GM23338 (cell line): Measurements from ENCODE around the gene PLPPR5. TPM values are rescaled to one million over a fixed set of nuclear protein-coding genes. Genes with fewer than 3 reads are reported as not detected.

Experiments used
- ATAC-seq: fragments of 200-7000 bp; cut with Tn5 transposase; 3 replicates; pipeline ENCODE4 v1.9.1; 2020
- DNase-seq: peaks from one replicate; pipeline ENCODE4 v3.0.0-alpha.2; 2015; ENCODE audit warnings: low spot score
- H2AFZ ChIP-seq: fragments of 200-600 bp; sonication (generic); 2 replicates; pipeline ENCODE4 v1.8.0; 2016; ENCODE audit warnings: antibody characterized with exemption, mild to moderate bottlenecking, moderate library complexity
- H3F3A ChIP-seq: fragments of 200-600 bp; sonication (generic); replicated peaks from 2 replicates; pipeline ENCODE4 v1.8.0; 2017; ENCODE audit warnings: antibody characterized with exemption, mixed run types, low read depth
- H3K27ac ChIP-seq: fragments of 200-600 bp; sonication (generic); 2 replicates; pipeline ENCODE4 v1.6.1; 2016; ENCODE audit warnings: low read depth
- H3K27me3 ChIP-seq: fragments of 200-600 bp; sonication (generic); 2 replicates; pipeline ENCODE4 v1.8.0; 2016; ENCODE audit warnings: mild to moderate bottlenecking, mixed run types, moderate library complexity; ENCODE audit not compliant: insufficient read depth
- H3K36me3 ChIP-seq: fragments of 200-600 bp; sonication (generic); 2 replicates; pipeline ENCODE4 v1.8.0; 2016; ENCODE audit warnings: mild to moderate bottlenecking; ENCODE audit not compliant: insufficient read depth
- H3K4me1 ChIP-seq: fragments of 200-600 bp; sonication (generic); 2 replicates; pipeline ENCODE4 v1.8.0; 2016; ENCODE audit warnings: mild to moderate bottlenecking, moderate library complexity; ENCODE audit not compliant: insufficient read depth
- H3K4me2 ChIP-seq: fragments of 200-600 bp; sonication (generic); 2 replicates; pipeline ENCODE4 v1.7.1; 2017; ENCODE audit warnings: mixed run types
- H3K4me3 ChIP-seq: fragments of 200-600 bp; sonication (generic); 2 replicates; pipeline ENCODE4 v1.6.1; 2016; ENCODE audit warnings: mixed run types
- H3K79me2 ChIP-seq: fragments of 200-600 bp; sonication (generic); replicated peaks from 2 replicates; pipeline ENCODE4 v1.8.0; 2017; ENCODE audit warnings: mild to moderate bottlenecking; ENCODE audit not compliant: insufficient read depth
- H3K9me2 ChIP-seq: fragments of 200-600 bp; sonication (generic); 2 replicates; pipeline ENCODE4 v1.8.0; 2017; ENCODE audit not compliant: insufficient read depth
- H4K20me1 ChIP-seq: fragments of 200-600 bp; sonication (generic); replicated peaks from 2 replicates; pipeline ENCODE4 v1.8.0; 2017; ENCODE audit warnings: mild to moderate bottlenecking; ENCODE audit not compliant: insufficient read depth
- H3K27ac Mint-ChIP-seq: 2 replicates; pipeline ENCODE4 v1.8.0; 2020; ENCODE audit warnings: inconsistent platforms, mild to moderate bottlenecking, moderate library complexity, mixed read lengths
- H3K27me3 Mint-ChIP-seq: 3 replicates; pipeline ENCODE4 v1.8.0; 2022; ENCODE audit warnings: low read depth, mild to moderate bottlenecking, moderate library complexity, mixed read lengths, inconsistent platforms; ENCODE audit not compliant: insufficient read depth, poor library complexity
- H3K36me3 Mint-ChIP-seq: 3 replicates; pipeline ENCODE4 v1.8.0; 2021; ENCODE audit warnings: low read depth, mild to moderate bottlenecking, inconsistent platforms, moderate library complexity, mixed read lengths
- H3K4me1 Mint-ChIP-seq: 3 replicates; pipeline ENCODE4 v1.8.0; 2020; ENCODE audit warnings: mild to moderate bottlenecking, inconsistent platforms, mixed read lengths
- H3K4me3 Mint-ChIP-seq: 3 replicates; pipeline ENCODE4 v1.8.0; 2021; ENCODE audit warnings: moderate library complexity, mild to moderate bottlenecking, inconsistent platforms, mixed read lengths
- H3K9me3 Mint-ChIP-seq: 3 replicates; pipeline ENCODE4 v1.8.0; 2020; ENCODE audit warnings: moderate library complexity, mild to moderate bottlenecking, inconsistent platforms, mixed read lengths
- CREB1 ChIP-seq: fragments of 250-450 bp; sonication (Bioruptor Pico); IDR thresholded peaks from 2 replicates; pipeline ENCODE4 v1.5.0; 2020; ENCODE audit warnings: low read depth, mild to moderate bottlenecking, moderate library complexity
- EZH2 ChIP-seq: fragments of 200-600 bp; sonication (generic); IDR thresholded peaks from one replicate; pipeline ENCODE4 v1.8.0; 2017; ENCODE audit warnings: antibody characterized with exemption, mild to moderate bottlenecking, low read depth; ENCODE audit not compliant: unreplicated experiment
- EZH2phosphoT487 ChIP-seq: fragments of 200-600 bp; sonication (generic); IDR thresholded peaks from one replicate; pipeline ENCODE4 v1.8.1; 2018; ENCODE audit warnings: antibody characterized with exemption; ENCODE audit not compliant: unreplicated experiment
- NANOG ChIP-seq: IDR thresholded peaks from 2 replicates; pipeline ENCODE4 v1.6.1; 2016; ENCODE audit warnings: antibody characterized with exemption, borderline replicate concordance
- POLR2AphosphoS5 ChIP-seq: IDR thresholded peaks from 2 replicates; pipeline ENCODE4 v1.6.1; 2016; ENCODE audit warnings: antibody characterized with exemption, low read depth
- STAT1 ChIP-seq: IDR thresholded peaks from one replicate; pipeline ENCODE4 v1.6.1; 2016; ENCODE audit warnings: antibody characterized with exemption; ENCODE audit not compliant: unreplicated experiment
- ZNF114 ChIP-seq: fragments of 250-450 bp; sonication (Bioruptor Pico); IDR thresholded peaks from 2 replicates; pipeline ENCODE4 v1.5.0; 2020; ENCODE audit warnings: mild to moderate bottlenecking, moderate library complexity
- ZNF331 ChIP-seq: fragments of 250-450 bp; sonication (Bioruptor Pico); IDR thresholded peaks from 2 replicates; pipeline ENCODE4 v1.5.0; 2020; ENCODE audit warnings: low read depth, mild to moderate bottlenecking, moderate library complexity
- polyA plus RNA-seq: library from polyadenylated mRNA; unstranded; fragments of >200 nt; fragmentation: Nextera tagmentation; extraction: Ambion mirVana; gene quantifications from 2 replicates; pipeline ENCODE4 v1.2.1, GENCODE V29; 2016
- total RNA-seq: library from RNA; depleted of rRNA; stranded (reverse); fragments of >200 nt; shearing (Covaris generic); gene quantifications from 2 replicates; pipeline ENCODE4 v1.2.3, GENCODE V29; 2014
- TF ChIP-seq, protein P1 (sequence below): IDR thresholded peaks from one replicate; pipeline ENCODE4 v1.6.1; 2018; ENCODE audit warnings: antibody characterized with exemption; ENCODE audit not compliant: unreplicated experiment
- TF ChIP-seq, protein P2 (sequence below): IDR thresholded peaks from 2 replicates; pipeline ENCODE4 v1.6.1; 2016; ENCODE audit warnings: antibody characterized with exemption
- TF ChIP-seq, protein P3 (sequence below): fragments of 250-450 bp; sonication (Bioruptor Pico); IDR thresholded peaks from 2 replicates; pipeline ENCODE4 v1.5.0; 2020; ENCODE audit warnings: mild to moderate bottlenecking, moderate library complexity

The PLPPR5 gene
- total and polyA plus RNA-seq, 2 experiments from 2014 or later = 3.2 to 4.2 TPM

DNA sequence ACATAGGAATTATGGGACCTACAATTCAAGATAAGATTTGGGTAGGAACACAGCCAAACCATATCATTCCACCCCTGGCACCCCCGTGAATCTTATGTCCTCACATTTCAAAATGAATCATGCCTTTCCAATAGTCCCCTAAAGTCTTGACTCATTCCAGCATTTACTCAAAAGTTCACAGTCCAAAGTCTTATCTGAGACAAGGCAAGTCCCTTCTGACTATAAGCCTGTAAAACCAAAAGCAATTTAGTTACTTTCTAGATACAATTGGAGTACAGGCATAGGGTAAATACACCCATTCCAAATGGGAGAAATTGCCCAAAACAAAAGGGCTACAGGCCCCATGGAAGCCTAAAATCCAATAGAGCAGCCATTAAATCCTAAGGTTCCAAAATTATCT lies 138.9 kb downstream of the PLPPR5 start:
- no peaks in the 10 kb centered on the region for H3K36me3 ChIP-seq
- Mint-ChIP-seq H3K36me3 (peaks cover 17% of the 10 kb centered on the region), H3K9me3 (peaks cover 26% of the 10 kb centered on the region), H3K4me1 (no peaks in the 10 kb centered on the region), H3K4me3 (no peak overlapping the region), H3K27ac (no peak overlapping the region), H3K27me3 (no peaks in the 10 kb centered on the region)
- no peaks in the 10 kb centered on the region for H3F3A ChIP-seq
- no peaks in the 10 kb centered on the region for H3K4me1 ChIP-seq
- no peak overlapping the region for H3K27ac ChIP-seq
- H2AFZ ChIP-seq = no peak overlapping the region
- TF ChIP-seq, protein P1, sequence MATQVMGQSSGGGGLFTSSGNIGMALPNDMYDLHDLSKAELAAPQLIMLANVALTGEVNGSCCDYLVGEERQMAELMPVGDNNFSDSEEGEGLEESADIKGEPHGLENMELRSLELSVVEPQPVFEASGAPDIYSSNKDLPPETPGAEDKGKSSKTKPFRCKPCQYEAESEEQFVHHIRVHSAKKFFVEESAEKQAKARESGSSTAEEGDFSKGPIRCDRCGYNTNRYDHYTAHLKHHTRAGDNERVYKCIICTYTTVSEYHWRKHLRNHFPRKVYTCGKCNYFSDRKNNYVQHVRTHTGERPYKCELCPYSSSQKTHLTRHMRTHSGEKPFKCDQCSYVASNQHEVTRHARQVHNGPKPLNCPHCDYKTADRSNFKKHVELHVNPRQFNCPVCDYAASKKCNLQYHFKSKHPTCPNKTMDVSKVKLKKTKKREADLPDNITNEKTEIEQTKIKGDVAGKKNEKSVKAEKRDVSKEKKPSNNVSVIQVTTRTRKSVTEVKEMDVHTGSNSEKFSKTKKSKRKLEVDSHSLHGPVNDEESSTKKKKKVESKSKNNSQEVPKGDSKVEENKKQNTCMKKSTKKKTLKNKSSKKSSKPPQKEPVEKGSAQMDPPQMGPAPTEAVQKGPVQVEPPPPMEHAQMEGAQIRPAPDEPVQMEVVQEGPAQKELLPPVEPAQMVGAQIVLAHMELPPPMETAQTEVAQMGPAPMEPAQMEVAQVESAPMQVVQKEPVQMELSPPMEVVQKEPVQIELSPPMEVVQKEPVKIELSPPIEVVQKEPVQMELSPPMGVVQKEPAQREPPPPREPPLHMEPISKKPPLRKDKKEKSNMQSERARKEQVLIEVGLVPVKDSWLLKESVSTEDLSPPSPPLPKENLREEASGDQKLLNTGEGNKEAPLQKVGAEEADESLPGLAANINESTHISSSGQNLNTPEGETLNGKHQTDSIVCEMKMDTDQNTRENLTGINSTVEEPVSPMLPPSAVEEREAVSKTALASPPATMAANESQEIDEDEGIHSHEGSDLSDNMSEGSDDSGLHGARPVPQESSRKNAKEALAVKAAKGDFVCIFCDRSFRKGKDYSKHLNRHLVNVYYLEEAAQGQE = no peak
- no peak for TF ChIP-seq EZH2phosphoT487
- TF ChIP-seq ZNF331 = no peak
- TF ChIP-seq POLR2AphosphoS5 = no peak
- no peak for TF ChIP-seq CREB1 (CRISPR knock-in tag)
- TF ChIP-seq NANOG = no peak
- no peak for TF ChIP-seq EZH2
- TF ChIP-seq, protein P2, sequence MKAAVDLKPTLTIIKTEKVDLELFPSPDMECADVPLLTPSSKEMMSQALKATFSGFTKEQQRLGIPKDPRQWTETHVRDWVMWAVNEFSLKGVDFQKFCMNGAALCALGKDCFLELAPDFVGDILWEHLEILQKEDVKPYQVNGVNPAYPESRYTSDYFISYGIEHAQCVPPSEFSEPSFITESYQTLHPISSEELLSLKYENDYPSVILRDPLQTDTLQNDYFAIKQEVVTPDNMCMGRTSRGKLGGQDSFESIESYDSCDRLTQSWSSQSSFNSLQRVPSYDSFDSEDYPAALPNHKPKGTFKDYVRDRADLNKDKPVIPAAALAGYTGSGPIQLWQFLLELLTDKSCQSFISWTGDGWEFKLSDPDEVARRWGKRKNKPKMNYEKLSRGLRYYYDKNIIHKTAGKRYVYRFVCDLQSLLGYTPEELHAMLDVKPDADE = no peak
- no peak for TF ChIP-seq ZNF114
- no peaks in the 10 kb centered on the region for H3K27me3 ChIP-seq
- H3K4me2 ChIP-seq = no peak overlapping the region
- no peak for ATAC-seq
- H3K4me3 ChIP-seq = no peak overlapping the region
- H3K79me2 ChIP-seq = no peaks in the 10 kb centered on the region
- DNase-seq = no peak
- H4K20me1 ChIP-seq = no peaks in the 10 kb centered on the region
- H3K9me2 ChIP-seq = peaks cover 4% of the 10 kb centered on the region; the same call in 1 of the 2 replicates

DNA sequence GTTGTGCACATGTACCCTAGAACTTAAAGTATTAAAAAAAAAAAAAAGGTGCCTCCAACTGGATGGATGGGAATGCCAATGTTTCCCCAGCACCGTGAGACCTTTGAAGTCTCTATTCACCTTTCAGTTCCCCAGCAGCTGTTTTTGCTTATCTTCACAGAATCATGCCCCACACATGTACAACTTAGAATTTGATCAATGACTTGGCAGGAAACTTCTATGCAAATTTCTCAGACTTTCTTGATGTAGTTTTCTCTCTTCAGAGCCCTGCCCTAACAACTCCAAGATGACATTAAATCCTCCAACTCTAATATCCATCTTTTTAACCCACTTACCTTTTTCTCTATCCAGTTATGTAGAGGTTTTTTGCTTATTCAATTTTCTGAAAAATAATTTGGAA lies 144.3 kb downstream of the PLPPR5 start:
- no peaks in the 10 kb centered on the region for H3K4me1 Mint-ChIP-seq
- TF ChIP-seq ZNF114 (no peak), POLR2AphosphoS5 (no peak), ZNF331 (no peak), STAT1 (no peak)
- TF ChIP-seq, protein P3, sequence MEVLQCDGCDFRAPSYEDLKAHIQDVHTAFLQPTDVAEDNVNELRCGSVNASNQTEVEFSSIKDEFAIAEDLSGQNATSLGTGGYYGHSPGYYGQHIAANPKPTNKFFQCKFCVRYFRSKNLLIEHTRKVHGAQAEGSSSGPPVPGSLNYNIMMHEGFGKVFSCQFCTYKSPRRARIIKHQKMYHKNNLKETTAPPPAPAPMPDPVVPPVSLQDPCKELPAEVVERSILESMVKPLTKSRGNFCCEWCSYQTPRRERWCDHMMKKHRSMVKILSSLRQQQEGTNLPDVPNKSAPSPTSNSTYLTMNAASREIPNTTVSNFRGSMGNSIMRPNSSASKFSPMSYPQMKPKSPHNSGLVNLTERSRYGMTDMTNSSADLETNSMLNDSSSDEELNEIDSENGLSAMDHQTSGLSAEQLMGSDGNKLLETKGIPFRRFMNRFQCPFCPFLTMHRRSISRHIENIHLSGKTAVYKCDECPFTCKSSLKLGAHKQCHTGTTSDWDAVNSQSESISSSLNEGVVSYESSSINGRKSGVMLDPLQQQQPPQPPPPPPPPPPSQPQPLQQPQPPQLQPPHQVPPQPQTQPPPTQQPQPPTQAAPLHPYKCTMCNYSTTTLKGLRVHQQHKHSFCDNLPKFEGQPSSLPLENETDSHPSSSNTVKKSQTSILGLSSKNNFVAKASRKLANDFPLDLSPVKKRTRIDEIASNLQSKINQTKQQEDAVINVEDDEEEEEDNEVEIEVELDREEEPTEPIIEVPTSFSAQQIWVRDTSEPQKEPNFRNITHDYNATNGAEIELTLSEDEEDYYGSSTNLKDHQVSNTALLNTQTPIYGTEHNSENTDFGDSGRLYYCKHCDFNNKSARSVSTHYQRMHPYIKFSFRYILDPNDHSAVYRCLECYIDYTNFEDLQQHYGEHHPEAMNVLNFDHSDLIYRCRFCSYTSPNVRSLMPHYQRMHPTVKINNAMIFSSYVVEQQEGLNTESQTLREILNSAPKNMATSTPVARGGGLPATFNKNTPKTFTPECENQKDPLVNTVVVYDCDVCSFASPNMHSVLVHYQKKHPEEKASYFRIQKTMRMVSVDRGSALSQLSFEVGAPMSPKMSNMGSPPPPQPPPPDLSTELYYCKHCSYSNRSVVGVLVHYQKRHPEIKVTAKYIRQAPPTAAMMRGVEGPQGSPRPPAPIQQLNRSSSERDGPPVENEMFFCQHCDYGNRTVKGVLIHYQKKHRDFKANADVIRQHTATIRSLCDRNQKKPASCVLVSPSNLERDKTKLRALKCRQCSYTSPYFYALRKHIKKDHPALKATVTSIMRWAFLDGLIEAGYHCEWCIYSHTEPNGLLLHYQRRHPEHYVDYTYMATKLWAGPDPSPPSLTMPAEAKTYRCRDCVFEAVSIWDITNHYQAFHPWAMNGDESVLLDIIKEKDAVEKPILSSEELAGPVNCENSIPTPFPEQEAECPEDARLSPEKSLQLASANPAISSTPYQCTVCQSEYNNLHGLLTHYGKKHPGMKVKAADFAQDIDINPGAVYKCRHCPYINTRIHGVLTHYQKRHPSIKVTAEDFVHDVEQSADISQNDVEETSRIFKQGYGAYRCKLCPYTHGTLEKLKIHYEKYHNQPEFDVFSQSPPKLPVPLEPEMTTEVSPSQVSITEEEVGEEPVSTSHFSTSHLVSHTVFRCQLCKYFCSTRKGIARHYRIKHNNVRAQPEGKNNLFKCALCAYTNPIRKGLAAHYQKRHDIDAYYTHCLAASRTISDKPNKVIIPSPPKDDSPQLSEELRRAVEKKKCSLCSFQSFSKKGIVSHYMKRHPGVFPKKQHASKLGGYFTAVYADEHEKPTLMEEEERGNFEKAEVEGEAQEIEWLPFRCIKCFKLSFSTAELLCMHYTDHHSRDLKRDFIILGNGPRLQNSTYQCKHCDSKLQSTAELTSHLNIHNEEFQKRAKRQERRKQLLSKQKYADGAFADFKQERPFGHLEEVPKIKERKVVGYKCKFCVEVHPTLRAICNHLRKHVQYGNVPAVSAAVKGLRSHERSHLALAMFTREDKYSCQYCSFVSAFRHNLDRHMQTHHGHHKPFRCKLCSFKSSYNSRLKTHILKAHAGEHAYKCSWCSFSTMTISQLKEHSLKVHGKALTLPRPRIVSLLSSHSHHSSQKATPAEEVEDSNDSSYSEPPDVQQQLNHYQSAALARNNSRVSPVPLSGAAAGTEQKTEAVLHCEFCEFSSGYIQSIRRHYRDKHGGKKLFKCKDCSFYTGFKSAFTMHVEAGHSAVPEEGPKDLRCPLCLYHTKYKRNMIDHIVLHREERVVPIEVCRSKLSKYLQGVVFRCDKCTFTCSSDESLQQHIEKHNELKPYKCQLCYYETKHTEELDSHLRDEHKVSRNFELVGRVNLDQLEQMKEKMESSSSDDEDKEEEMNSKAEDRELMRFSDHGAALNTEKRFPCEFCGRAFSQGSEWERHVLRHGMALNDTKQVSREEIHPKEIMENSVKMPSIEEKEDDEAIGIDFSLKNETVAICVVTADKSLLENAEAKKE (CRISPR knock-in tag) = no peak

More for the DNA sequence above, 144.3 kb downstream of the PLPPR5 start:
- H3K27ac Mint-ChIP-seq = no peak overlapping the region
- peaks cover 2% of the 10 kb centered on the region for H3K36me3 Mint-ChIP-seq
- Histone ChIP-seq H4K20me1 (no peaks in the 10 kb centered on the region), H3K36me3 (no peaks in the 10 kb centered on the region), H3K27ac (no peak overlapping the region), H3K4me2 (no peak overlapping the region), H3F3A (no peaks in the 10 kb centered on the region), H3K9me2 (peaks cover 2% of the 10 kb centered on the region; the same call in 1 of the 2 replicates), H3K27me3 (no peaks in the 10 kb centered on the region), H3K79me2 (no peaks in the 10 kb centered on the region), H3K4me3 (no peak overlapping the region), H2AFZ (no peak overlapping the region), H3K4me1 (no peaks in the 10 kb centered on the region)
- ATAC-seq (no peak), DNase-seq (no peak)
- peaks cover 2% of the 10 kb centered on the region for H3K27me3 Mint-ChIP-seq
- peaks cover 5% of the 10 kb centered on the region for H3K9me3 Mint-ChIP-seq
- no peak overlapping the region for H3K4me3 Mint-ChIP-seq
